Sigmoid colon (tissue), 7 donors: ENCODE results near the gene CRISPLD2. TPM values are rescaled to one million over a fixed set of nuclear protein-coding genes. Genes with fewer than 3 reads are reported as not detected.

ENCODE experiments used
- DNase-seq: peaks from one replicate; pipeline ENCODE4 v3.0.0-alpha.2; 2019
- H3K27ac ChIP-seq, 4 donors: fragments of 200-600 bp; sonication (generic); one replicate each; pipeline ENCODE4 v1.5.1; 2016 to 2019; ENCODE audit warnings: mild to moderate bottlenecking in 1 of 4
- H3K27me3 ChIP-seq, 3 donors: fragments of 200-600 bp; sonication (generic); one replicate each; pipeline ENCODE4 v1.5.1; 2019; ENCODE audit warnings: mild to moderate bottlenecking in 1 of 3
- H3K36me3 ChIP-seq, 4 donors: fragments of 200-600 bp; sonication (generic); one replicate each; pipeline ENCODE4 v1.5.1; 2016 to 2019
- H3K4me1 ChIP-seq, 4 donors: fragments of 200-600 bp; sonication (generic); one replicate each; pipeline ENCODE4 v1.5.1; 2017 to 2019
- H3K4me3 ChIP-seq, 4 donors: fragments of 200-600 bp; sonication (generic); one replicate each; pipeline ENCODE4 v1.5.1; 2017 to 2019; ENCODE audit warnings: mild to moderate bottlenecking in 2 of 4, moderate library complexity in 1 of 4
- H3K9me3 ChIP-seq, 4 donors: fragments of 200-600 bp in 3 of 4; sonication (generic) in 3 of 4; one replicate each; pipeline versions ENCODE4 v1.5.1 to v1.6.1; 2013 to 2019
- EP300 ChIP-seq, 4 donors: sonication (generic); formaldehyde crosslinking; IDR thresholded peaks; one replicate each; pipeline ENCODE4 v1.6.1; 2017; ENCODE audit warnings: antibody characterized with exemption in 4 of 4
- POLR2A ChIP-seq, 2 donors: fragments of 450-650 bp; IDR thresholded peaks; one replicate each; pipeline ENCODE4 v1.6.1; 2016; ENCODE audit warnings: antibody characterized with exemption in 2 of 2, mild to moderate bottlenecking in 2 of 2, moderate library complexity in 2 of 2
- POLR2AphosphoS5 ChIP-seq, 4 donors: sonication (generic); formaldehyde crosslinking; IDR thresholded peaks; one replicate each; pipeline ENCODE4 v1.6.1; 2017; ENCODE audit warnings: antibody characterized with exemption in 4 of 4
- WGBS, 2 donors: extraction: QIAGEN DNeasy Blood & Tissue Kit; methylation state at CpG; one replicate each; pipeline ENCODE4 v1.1.7; 2013; 5-methylcytosine and 5-hydroxymethylcytosine counted together
- intact Hi-C: fragments of 100-400 bp; cut with DNase I; formaldehyde crosslinking; loops from one replicate; pipeline ENCODE4 v1.15.1; 2023
- polyA plus RNA-seq, 3 donors: library from polyadenylated mRNA; stranded (reverse); fragments of 200-250 nt; gene quantifications; one replicate each; pipeline ENCODE4 v1.2.3, GENCODE V29; 2013
- total RNA-seq, 4 donors: library from RNA; depleted of rRNA; stranded (reverse); fragments of >200 nt; gene quantifications; one replicate each; pipeline ENCODE4 v1.1.0, GENCODE V29; 2016
- TF ChIP-seq, protein P1 (sequence below), 4 experiments: fragments of 450-650 bp in 3 of 4; fragments of 200-600 bp in 1 of 4; IDR thresholded peaks; one replicate each; pipeline ENCODE4 v1.5.1; 2016 to 2019; ENCODE audit warnings: antibody characterized with exemption in 4 of 4, mild to moderate bottlenecking in 3 of 4, moderate library complexity in 2 of 4
- donor health status: healthy with polysubstance abuse.
- donor health status: Bipolar disorder and iron deficiency.
- donor health status: healthy.

Gene CRISPLD2
- total and polyA plus RNA-seq, 7 donors: 3.0 to 545 (median 140) TPM

DNA sequence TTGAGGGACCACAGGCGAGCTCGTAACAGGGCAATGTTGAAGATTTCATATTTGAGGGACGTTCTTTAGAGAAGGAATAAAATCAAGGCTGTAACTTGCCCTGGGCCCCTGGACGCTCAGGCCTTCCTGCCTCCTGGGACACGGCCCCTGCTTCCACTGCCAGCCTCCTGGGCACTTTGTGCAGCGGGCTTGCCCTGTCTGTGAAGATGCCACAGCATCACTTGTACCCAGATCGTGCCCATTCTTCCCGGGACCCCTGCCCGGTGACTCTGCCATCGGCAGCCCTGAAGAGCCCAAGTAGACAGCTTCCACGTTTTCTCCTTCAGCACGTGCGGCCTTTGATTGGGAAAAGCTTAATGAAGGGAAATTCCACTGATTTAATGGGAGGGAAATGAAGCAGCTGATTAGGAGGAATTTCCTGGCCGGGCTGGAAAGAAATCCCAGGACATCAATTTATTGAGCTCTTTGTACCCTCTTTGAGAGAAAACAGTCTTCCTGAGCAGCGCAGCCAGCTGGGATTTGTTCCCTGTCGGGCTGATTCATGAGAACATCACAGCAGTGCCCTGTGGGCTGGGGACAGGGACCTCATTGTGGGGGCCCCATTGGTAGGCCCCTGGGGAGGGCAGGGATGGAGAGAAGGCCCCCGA, 71.5 kb downstream of the CRISPLD2 start:
- WGBS, 2 donors: 83 to 90% methylated on average over 17 of the region's 17 CpGs
- H3K4me1 ChIP-seq: peaks cover 0 to 3% (median 0%) of the 10 kb centered on the region in 4 donors
- H3K4me3 ChIP-seq: no peak overlapping the region
- no peaks in the 10 kb centered on the region for H3K9me3 ChIP-seq
- H3K36me3 ChIP-seq: peaks cover 31 to 99% (median 76%) of the 10 kb centered on the region in 4 donors
- intact Hi-C loops: no loop called here
- peak overlapping the region in 3 of 4 donors; percentile 21 to 43 (median 38) for H3K27ac ChIP-seq
- TF ChIP-seq, protein P1, sequence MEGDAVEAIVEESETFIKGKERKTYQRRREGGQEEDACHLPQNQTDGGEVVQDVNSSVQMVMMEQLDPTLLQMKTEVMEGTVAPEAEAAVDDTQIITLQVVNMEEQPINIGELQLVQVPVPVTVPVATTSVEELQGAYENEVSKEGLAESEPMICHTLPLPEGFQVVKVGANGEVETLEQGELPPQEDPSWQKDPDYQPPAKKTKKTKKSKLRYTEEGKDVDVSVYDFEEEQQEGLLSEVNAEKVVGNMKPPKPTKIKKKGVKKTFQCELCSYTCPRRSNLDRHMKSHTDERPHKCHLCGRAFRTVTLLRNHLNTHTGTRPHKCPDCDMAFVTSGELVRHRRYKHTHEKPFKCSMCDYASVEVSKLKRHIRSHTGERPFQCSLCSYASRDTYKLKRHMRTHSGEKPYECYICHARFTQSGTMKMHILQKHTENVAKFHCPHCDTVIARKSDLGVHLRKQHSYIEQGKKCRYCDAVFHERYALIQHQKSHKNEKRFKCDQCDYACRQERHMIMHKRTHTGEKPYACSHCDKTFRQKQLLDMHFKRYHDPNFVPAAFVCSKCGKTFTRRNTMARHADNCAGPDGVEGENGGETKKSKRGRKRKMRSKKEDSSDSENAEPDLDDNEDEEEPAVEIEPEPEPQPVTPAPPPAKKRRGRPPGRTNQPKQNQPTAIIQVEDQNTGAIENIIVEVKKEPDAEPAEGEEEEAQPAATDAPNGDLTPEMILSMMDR (IDR thresholded peaks at IDR 0.05): no peak
- peak in 1 of 4 donors; percentile 7 for TF ChIP-seq POLR2AphosphoS5 (IDR thresholded peaks at IDR 0.05)
- DNase-seq: no peak
- no peaks in the 10 kb centered on the region for H3K27me3 ChIP-seq

GRCh38 chr16:84892097-84892496, 72.3 kb downstream of the CRISPLD2 start:
- TF ChIP-seq POLR2AphosphoS5 (IDR thresholded peaks at IDR 0.05): no peak
- TF ChIP-seq, protein P1 (IDR thresholded peaks at IDR 0.05): no peak
- no peak for TF ChIP-seq POLR2A (IDR thresholded peaks at IDR 0.05)
- no peak for TF ChIP-seq EP300 (IDR thresholded peaks at IDR 0.05)
- Histone ChIP-seq H3K9me3 (no peaks in the 10 kb centered on the region), H3K27ac (peak overlapping the region in 2 of 4 donors; percentile 38 to 43), H3K4me1 (peaks cover 0 to 3% (median 0%) of the 10 kb centered on the region in 4 donors), H3K36me3 (peaks cover 31 to 99% (median 77%) of the 10 kb centered on the region in 4 donors), H3K27me3 (no peaks in the 10 kb centered on the region), H3K4me3 (no peak overlapping the region)
- DNase-seq: no peak
- 85 to 93% methylated on average over 10 of the region's 10 CpGs for WGBS, 2 donors
- intact Hi-C loops: no loop called here

- Histone ChIP-seq H3K4me3 (no peak overlapping the region), H3K27ac (peak overlapping the region in 1 of 4 donors; percentile 5), H3K9me3 (no peaks in the 10 kb centered on the region), H3K4me1 (peaks cover 0 to 3% (median 0%) of the 10 kb centered on the region in 4 donors), H3K36me3 (peaks cover 28 to 100% (median 78%) of the 10 kb centered on the region in 4 donors), H3K27me3 (no peaks in the 10 kb centered on the region)
- no peak for DNase-seq
- WGBS, 2 donors: 95 to 97% methylated on average over 3 of the region's 3 CpGs
- no peak for TF ChIP-seq POLR2AphosphoS5 (IDR thresholded peaks at IDR 0.05)
- no peak for TF ChIP-seq EP300 (IDR thresholded peaks at IDR 0.05)
- TF ChIP-seq, protein P1 (IDR thresholded peaks at IDR 0.05): no peak
- TF ChIP-seq POLR2A (IDR thresholded peaks at IDR 0.05): no peak
- intact Hi-C loops: no loop called here
Measured at GRCh38 chr16:84893467-84893848, 73.7 kb downstream of the CRISPLD2 start.

DNA sequence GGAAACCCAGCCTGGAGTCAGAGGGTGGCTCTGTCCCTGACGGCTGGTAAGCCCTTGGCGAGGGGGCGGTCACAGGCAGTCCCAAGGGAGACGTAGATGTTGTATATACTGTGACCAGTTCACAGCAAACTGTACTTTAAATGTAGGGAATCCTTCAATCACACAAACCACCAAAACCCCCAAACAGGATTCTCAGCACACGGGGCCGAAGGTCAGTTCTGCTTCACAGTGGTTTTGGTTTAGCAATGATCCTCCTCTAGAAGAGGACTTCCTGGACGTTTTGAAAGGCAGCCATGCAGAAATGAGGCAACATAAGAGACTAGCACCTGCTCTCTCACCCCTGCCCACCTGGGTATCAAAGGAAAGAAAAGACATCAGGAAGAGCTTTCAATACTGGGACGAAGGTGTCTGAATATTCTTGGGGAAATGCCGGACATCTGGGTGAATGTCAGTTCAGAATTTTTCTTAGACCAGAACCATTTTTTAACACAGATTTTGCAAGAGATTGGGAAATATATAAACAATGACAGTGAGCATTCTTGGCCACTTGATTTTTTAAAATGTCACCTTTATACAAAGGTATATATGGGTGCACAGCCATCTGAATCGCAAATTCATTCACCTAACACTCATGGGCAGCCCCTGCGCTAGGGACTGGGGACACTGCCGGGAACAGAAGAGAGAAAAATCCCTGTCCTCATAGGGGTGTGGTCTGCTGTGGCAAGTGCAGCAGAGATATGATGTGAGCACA, 74.2 kb downstream of the CRISPLD2 start:
- TF ChIP-seq POLR2AphosphoS5 (IDR thresholded peaks at IDR 0.05) (no peak), EP300 (IDR thresholded peaks at IDR 0.05) (no peak), POLR2A (IDR thresholded peaks at IDR 0.05) (no peak)
- TF ChIP-seq, protein P1 (IDR thresholded peaks at IDR 0.05): no peak
- peaks cover 22 to 100% (median 79%) of the 10 kb centered on the region in 4 donors for H3K36me3 ChIP-seq

More for the DNA sequence above, 74.2 kb downstream of the CRISPLD2 start:
- DNase-seq: no peak
- no peak overlapping the region for H3K4me3 ChIP-seq
- H3K27me3 ChIP-seq: no peaks in the 10 kb centered on the region
- intact Hi-C loops: no loop called here
- WGBS, 2 donors: 79 to 85% methylated on average over 12 of the region's 12 CpGs
- H3K4me1 ChIP-seq: peaks cover 0 to 3% (median 0%) of the 10 kb centered on the region in 4 donors
- H3K27ac ChIP-seq: peak overlapping the region in 1 of 4 donors; percentile 5
- H3K9me3 ChIP-seq: no peaks in the 10 kb centered on the region
